ENCODE results near the gene CREB3L2.

GRCh38 chr7:137967143-137968018 lies 34.5 kb downstream of the CREB3L2 start:
- TF ChIP-seq, protein P1, sequence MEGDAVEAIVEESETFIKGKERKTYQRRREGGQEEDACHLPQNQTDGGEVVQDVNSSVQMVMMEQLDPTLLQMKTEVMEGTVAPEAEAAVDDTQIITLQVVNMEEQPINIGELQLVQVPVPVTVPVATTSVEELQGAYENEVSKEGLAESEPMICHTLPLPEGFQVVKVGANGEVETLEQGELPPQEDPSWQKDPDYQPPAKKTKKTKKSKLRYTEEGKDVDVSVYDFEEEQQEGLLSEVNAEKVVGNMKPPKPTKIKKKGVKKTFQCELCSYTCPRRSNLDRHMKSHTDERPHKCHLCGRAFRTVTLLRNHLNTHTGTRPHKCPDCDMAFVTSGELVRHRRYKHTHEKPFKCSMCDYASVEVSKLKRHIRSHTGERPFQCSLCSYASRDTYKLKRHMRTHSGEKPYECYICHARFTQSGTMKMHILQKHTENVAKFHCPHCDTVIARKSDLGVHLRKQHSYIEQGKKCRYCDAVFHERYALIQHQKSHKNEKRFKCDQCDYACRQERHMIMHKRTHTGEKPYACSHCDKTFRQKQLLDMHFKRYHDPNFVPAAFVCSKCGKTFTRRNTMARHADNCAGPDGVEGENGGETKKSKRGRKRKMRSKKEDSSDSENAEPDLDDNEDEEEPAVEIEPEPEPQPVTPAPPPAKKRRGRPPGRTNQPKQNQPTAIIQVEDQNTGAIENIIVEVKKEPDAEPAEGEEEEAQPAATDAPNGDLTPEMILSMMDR (IDR thresholded peaks at IDR 0.05) = no peak
- TF ChIP-seq POLR2A (IDR thresholded peaks at IDR 0.05) = no peak

Measured in adrenal gland (tissue), 5 donors.